B cell (primary cell): Measurements from ENCODE around the gene CCDC85B.

Experiments
- EZH2 ChIP-seq: IDR thresholded peaks from 2 replicates; pipeline ENCODE4 v1.6.1; 2012; ENCODE audit warnings: borderline replicate concordance, low read depth, mild to moderate bottlenecking, moderate library complexity, low read length; ENCODE audit not compliant: insufficient read depth, poor library complexity, severe bottlenecking
- TF ChIP-seq, protein P1 (sequence below): fragments of 200-600 bp; IDR thresholded peaks from one replicate; pipeline ENCODE4 v1.8.0; 2022; ENCODE audit warnings: antibody characterized with exemption, mild to moderate bottlenecking

DNA sequence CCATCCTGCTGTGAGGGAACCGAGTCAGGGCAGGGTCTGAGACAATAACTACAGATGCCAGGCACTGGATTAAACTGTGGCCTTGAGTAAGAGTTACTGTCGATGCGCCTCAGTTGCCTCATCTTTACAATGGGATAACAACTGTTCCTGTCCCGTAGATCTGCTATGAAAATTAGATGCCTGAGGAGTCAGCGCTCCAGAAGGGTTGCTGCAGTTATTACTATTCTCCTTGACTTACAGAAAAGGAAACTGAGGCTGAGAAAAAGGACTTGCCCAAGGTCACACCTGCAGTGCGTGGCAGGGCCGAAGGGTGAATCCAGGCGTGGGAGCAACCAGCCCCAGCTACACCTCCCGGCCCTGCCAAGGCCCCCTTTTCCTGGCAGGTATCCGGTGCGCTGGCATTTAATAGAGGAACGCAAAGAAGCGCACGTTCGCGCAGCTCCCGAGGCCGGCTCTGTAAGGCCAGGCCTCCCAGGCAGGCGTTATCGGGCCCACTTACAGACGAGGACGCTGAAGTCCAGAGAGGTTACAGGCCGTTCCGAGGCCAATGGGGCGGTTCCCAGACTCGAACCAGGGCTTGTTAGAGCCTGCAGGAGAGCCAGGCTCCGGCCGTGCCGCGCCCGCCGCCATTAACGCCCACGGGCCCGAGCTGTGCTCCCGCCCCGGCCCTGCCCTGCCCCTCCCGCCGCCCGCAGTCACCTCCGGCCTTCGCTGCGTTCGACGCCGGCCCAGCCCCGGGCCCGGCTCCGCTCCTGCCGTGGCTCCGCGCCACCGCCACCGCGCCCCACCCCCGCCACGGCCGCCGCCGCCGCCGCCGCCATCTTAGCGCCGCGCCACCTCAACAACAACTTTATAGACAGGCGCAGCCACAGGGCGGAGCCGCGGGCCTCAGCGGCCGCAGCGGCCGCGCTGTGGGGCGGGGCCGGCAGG is 28.0 kb downstream of the CCDC85B start, which contains the start of gene C11orf68:
- no peak for TF ChIP-seq EZH2
- TF ChIP-seq, protein P1, sequence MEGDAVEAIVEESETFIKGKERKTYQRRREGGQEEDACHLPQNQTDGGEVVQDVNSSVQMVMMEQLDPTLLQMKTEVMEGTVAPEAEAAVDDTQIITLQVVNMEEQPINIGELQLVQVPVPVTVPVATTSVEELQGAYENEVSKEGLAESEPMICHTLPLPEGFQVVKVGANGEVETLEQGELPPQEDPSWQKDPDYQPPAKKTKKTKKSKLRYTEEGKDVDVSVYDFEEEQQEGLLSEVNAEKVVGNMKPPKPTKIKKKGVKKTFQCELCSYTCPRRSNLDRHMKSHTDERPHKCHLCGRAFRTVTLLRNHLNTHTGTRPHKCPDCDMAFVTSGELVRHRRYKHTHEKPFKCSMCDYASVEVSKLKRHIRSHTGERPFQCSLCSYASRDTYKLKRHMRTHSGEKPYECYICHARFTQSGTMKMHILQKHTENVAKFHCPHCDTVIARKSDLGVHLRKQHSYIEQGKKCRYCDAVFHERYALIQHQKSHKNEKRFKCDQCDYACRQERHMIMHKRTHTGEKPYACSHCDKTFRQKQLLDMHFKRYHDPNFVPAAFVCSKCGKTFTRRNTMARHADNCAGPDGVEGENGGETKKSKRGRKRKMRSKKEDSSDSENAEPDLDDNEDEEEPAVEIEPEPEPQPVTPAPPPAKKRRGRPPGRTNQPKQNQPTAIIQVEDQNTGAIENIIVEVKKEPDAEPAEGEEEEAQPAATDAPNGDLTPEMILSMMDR: no peak
